GM18505 (cell line): ENCODE results near the gene RARRES2.
"Not testable (repeated sequence)": the region's sequence is repeated elsewhere in the genome, so short reads cannot be mapped to it uniquely, and the experiment has no call there.

Source experiments
- ATAC-seq: cut with Tn5 transposase; IDR thresholded peaks from one replicate; pipeline ENCODE4 v1.9.1; 2021; ENCODE audit not compliant: unreplicated experiment

RARRES2 gene

GRCh38 chr7:150297978-150298377 lies 43.5 kb downstream of the RARRES2 start:
- ATAC-seq: not testable (repeated sequence)

GRCh38 chr7:150296802-150297201 lies 44.6 kb downstream of the RARRES2 start:
- not testable (repeated sequence) for ATAC-seq

- not testable (repeated sequence) for ATAC-seq
These were observed 45.8 kb downstream of the RARRES2 start for GRCh38 chr7:150295614-150296013.

- ATAC-seq: not testable (repeated sequence)
These were observed 46.4 kb downstream of the RARRES2 start for GRCh38 chr7:150295027-150295426.

- ATAC-seq: not testable (repeated sequence)
These were observed 51.1 kb downstream of the RARRES2 start for GRCh38 chr7:150290317-150290716.

GRCh38 chr7:150288816-150289215 lies 52.6 kb downstream of the RARRES2 start:
- ATAC-seq: not testable (repeated sequence)
